Keratinocyte (primary cell): ENCODE results near the gene CABP4. TPM values are rescaled to one million over a fixed set of nuclear protein-coding genes. Genes with fewer than 3 reads are reported as not detected.

Experiments
- DNase-seq: peaks from one replicate; pipeline ENCODE4 v3.0.0-alpha.2; 2011; ENCODE audit warnings: low read depth, missing footprints, low spot score
- FAIRE-seq: peaks from 2 replicates; lab custom pipeline; 2011; peaks lifted over from hg19 to GRCh38; lab: Jason Lieb, UNC
- H2AFZ ChIP-seq: 2 replicates; pipeline ENCODE4 v1.6.0; 2012; ENCODE audit warnings: low read length, control low read depth, inconsistent platforms; ENCODE audit not compliant: control insufficient read depth
- H3K27ac ChIP-seq: 2 replicates; pipeline ENCODE4 v1.5.1; 2011; ENCODE audit warnings: low read length; ENCODE audit not compliant: control insufficient read depth, insufficient read depth
- H3K27me3 ChIP-seq: 3 replicates; pipeline ENCODE4 v1.6.0; 2011; ENCODE audit warnings: low read length; ENCODE audit not compliant: control insufficient read depth, insufficient read depth; ENCODE audit errors: extremely low read depth
- H3K36me3 ChIP-seq, 2 experiments: 2 replicates in 1 of 2; 3 replicates in 1 of 2; pipeline ENCODE4 v1.5.1; 2011; ENCODE audit warnings: low read length in 2 of 2, mild to moderate bottlenecking in 1 of 2; ENCODE audit not compliant: control insufficient read depth in 2 of 2, insufficient read depth in 2 of 2; ENCODE audit errors: extremely low read depth in 1 of 2
- H3K4me1 ChIP-seq: 3 replicates; pipeline ENCODE4 v1.5.1; 2011; ENCODE audit warnings: low read length; ENCODE audit not compliant: control insufficient read depth, insufficient read depth; ENCODE audit errors: extremely low read depth
- H3K4me2 ChIP-seq: 3 replicates; pipeline ENCODE4 v1.6.0; 2011; ENCODE audit warnings: low read depth, low read length; ENCODE audit not compliant: control insufficient read depth, insufficient read depth; ENCODE audit errors: extremely low read depth
- H3K4me3 ChIP-seq, 3 experiments: fragments of 200-600 bp in 1 of 3; sonication (generic) in 1 of 3; 2 replicates in 2 of 3; 3 replicates in 1 of 3; pipeline ENCODE4 v1.5.1; 2011 to 2016; ENCODE audit warnings: low read length in 3 of 3, mild to moderate bottlenecking in 3 of 3, control low read depth in 2 of 3, inconsistent platforms in 1 of 3, low read depth in 1 of 3, mixed read lengths in 1 of 3, mixed run types in 1 of 3, moderate library complexity in 1 of 3; ENCODE audit not compliant: control insufficient read depth in 2 of 3, insufficient read depth in 2 of 3; ENCODE audit errors: extremely low read depth in 1 of 3
- H3K79me2 ChIP-seq: 2 replicates; pipeline ENCODE4 v1.6.0; 2012; ENCODE audit warnings: low read length; ENCODE audit not compliant: control insufficient read depth, insufficient read depth
- H3K9ac ChIP-seq: 3 replicates; pipeline ENCODE4 v1.6.0; 2011; ENCODE audit warnings: low read length; ENCODE audit not compliant: control insufficient read depth, insufficient read depth; ENCODE audit errors: extremely low read depth
- H3K9me1 ChIP-seq: 3 replicates; pipeline ENCODE4 v1.6.0; 2011; ENCODE audit warnings: low read length; ENCODE audit not compliant: control insufficient read depth, insufficient read depth; ENCODE audit errors: extremely low read depth
- H3K9me3 ChIP-seq: 2 replicates; pipeline ENCODE4 v1.5.1; 2012; ENCODE audit warnings: low read depth, low read length; ENCODE audit not compliant: control insufficient read depth
- H4K20me1 ChIP-seq: 3 replicates; pipeline ENCODE4 v1.6.0; 2011; ENCODE audit warnings: low read length; ENCODE audit not compliant: control insufficient read depth, insufficient read depth; ENCODE audit errors: extremely low read depth
- CTCF ChIP-seq, 3 experiments: IDR thresholded peaks in 1 of 3; conservative IDR thresholded peaks in 1 of 3; optimal IDR thresholded peaks in 1 of 3; 2 replicates in 2 of 3; 3 replicates in 1 of 3; pipeline versions ENCODE3 to v1.5.1; 2011; ENCODE audit warnings: low read length in 3 of 3, mild to moderate bottlenecking in 3 of 3, moderate library complexity in 2 of 3, control low read depth in 1 of 3, inconsistent platforms in 1 of 3; ENCODE audit not compliant: insufficient read depth in 2 of 3; ENCODE audit errors: extremely low read depth in 1 of 3
- EZH2 ChIP-seq: IDR thresholded peaks from one replicate; pipeline ENCODE4 v1.6.1; 2012; ENCODE audit warnings: inconsistent platforms, mild to moderate bottlenecking, low read length, moderate library complexity
- dilution Hi-C: fragments of 300-500 bp; cut with MboI; formaldehyde crosslinking; loops from one replicate; pipeline ENCODE4 v1.7.0; 2020; ENCODE audit warnings: low sequenced_read_pairs; ENCODE audit not compliant: extremely low pct_ligation_motif_present
- polyA plus RNA-seq, 5 experiments: library from polyadenylated mRNA; depleted of rRNA in 3 of 5; stranded (reverse) in 3 of 5; stranded (forward) in 1 of 5; unstranded in 1 of 5; fragments of >200 nt; gene quantifications; 1 replicate in 1 of 5; 2 replicates in 3 of 5; 3 replicates in 1 of 5; pipeline versions ENCODE4 v1.2.1 to v1.2.3, GENCODE V29; 2011 to 2012; ENCODE audit warnings: missing spikeins in 2 of 5, low read depth in 1 of 5, low replicate concordance in 1 of 5

Gene CABP4
- polyA plus RNA-seq, 1 donor (not counting 4 experiments of a cell fraction or from before 2014, with no cell fraction given): not detected

- H3K9ac ChIP-seq: no peak overlapping the region
These were observed 2.3 kb downstream of the CABP4 start for GRCh38 chr11:67457453-67457852.

GRCh38 chr11:67458266-67458665, 3.1 kb downstream of the CABP4 start:
- no peak for FAIRE-seq
- Histone ChIP-seq H2AFZ (no peak overlapping the region), H3K27ac (no peak overlapping the region), H3K4me1 (peaks cover 2% of the 10 kb centered on the region), H3K79me2 (no peaks in the 10 kb centered on the region), H4K20me1 (no peaks in the 10 kb centered on the region), H3K36me3 (no peaks in the 10 kb centered on the region), H3K9me3 (no peaks in the 10 kb centered on the region), H3K9ac (no peak overlapping the region), H3K4me2 (no peak overlapping the region), H3K9me1 (no peaks in the 10 kb centered on the region), H3K27me3 (no peaks in the 10 kb centered on the region), H3K4me3 (no peak overlapping the region)
- dilution Hi-C loops: no loop called here
- TF ChIP-seq CTCF (optimal IDR thresholded peaks at IDR 0.05 in 1 of 3, IDR thresholded peaks at IDR 0.05 in 1 of 3, conservative IDR thresholded peaks at IDR 0.05 in 1 of 3; ENCODE audit: extremely low read depth in 1 of 3, insufficient read depth in 2 of 3, low read length in 3 of 3) (no peak), EZH2 (no peak)
- DNase-seq: no peak

More at GRCh38 chr11:67457453-67457852, 2.3 kb downstream of the CABP4 start:
- H3K36me3 ChIP-seq: no peaks in the 10 kb centered on the region
- H3K4me1 ChIP-seq: peaks cover 2% of the 10 kb centered on the region
- no peak for DNase-seq
- no peaks in the 10 kb centered on the region for H3K9me3 ChIP-seq
- no peak overlapping the region for H2AFZ ChIP-seq
- H3K79me2 ChIP-seq: no peaks in the 10 kb centered on the region
- no peaks in the 10 kb centered on the region for H3K27me3 ChIP-seq
- H3K4me2 ChIP-seq: no peak overlapping the region
- dilution Hi-C loops: no loop called here
- H4K20me1 ChIP-seq: no peaks in the 10 kb centered on the region
- TF ChIP-seq EZH2: no peak
- no peak for TF ChIP-seq CTCF (optimal IDR thresholded peaks at IDR 0.05 in 1 of 3, IDR thresholded peaks at IDR 0.05 in 1 of 3, conservative IDR thresholded peaks at IDR 0.05 in 1 of 3; ENCODE audit: extremely low read depth in 1 of 3, insufficient read depth in 2 of 3, low read length in 3 of 3)
- no peak overlapping the region for H3K4me3 ChIP-seq
- FAIRE-seq: no peak
- H3K27ac ChIP-seq: no peak overlapping the region
- H3K9me1 ChIP-seq: no peaks in the 10 kb centered on the region
